HG03039 (cell line): ENCODE results near the gene NEK4.

ENCODE experiments used
- ATAC-seq: cut with Tn5 transposase; IDR thresholded peaks from one replicate; pipeline ENCODE4 v1.9.1; 2021; ENCODE audit warnings: mild to moderate bottlenecking, moderate library complexity; ENCODE audit not compliant: unreplicated experiment

Gene NEK4

GRCh38 chr3:52705438-52705687 lies 65.4 kb downstream of the NEK4 start:
- no peak for ATAC-seq

DNA sequence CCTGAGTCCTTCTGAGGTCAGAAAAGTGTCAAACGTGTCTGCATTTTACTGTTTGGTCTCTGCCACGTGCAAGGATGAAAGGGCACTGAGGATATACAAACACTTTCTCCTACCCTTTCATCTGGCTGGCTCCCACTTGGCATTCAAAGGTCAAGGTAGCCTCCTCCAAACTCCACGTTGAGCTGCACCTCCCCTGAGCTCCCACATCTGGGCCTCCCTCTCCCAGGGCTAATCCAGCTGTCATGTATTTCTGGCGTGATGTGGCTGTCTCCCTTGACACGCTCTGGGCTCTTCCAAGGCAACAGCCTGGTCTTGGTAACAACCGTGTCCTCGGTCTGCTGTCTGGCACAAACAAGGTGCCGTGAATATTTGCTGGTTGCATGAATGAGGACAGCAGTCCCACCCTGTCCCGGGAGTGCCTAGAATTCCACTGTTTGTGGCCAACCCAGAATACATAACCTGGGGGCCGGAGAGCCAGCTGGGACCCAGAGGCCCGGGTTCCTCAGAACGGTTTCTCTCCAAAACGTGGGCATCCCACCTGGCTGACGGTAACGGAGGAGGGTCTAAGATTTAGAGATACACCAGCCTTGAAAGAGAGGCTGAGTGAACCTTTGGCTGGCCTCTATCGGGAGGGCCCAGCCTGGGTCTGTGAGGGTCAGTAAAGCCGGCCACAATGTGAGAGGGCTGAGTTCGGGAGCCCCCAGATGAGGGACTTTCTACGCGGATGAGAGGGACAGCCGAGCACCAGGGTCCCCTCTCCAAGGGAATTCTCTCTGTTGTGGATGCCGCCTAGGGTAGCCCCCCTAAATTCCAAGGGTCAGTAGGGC lies 65.9 kb downstream of the NEK4 start:
- no peak for ATAC-seq

DNA sequence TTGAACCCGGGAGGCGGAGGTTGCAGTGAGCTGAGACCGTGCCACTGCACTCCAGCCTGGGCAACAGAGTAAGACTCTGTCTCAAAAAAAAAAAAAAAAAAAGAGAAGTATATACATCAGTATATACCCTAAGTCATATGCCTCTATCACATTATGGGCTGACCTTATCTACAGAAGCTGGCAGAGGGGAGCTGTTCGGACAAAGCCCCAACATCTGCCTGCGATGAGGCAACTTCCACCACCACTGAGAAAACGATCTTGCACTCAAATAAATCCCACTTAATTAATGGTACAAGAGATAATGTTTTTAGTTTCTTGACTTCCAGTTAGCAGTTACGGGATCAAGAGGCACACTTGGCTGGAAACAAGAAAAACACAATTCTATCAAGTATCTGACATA lies 67.4 kb downstream of the NEK4 start:
- no peak for ATAC-seq

GRCh38 chr3:52697632-52697965 lies 73.1 kb downstream of the NEK4 start:
- no peak for ATAC-seq

- no peak for ATAC-seq
Observed at GRCh38 chr3:52696830-52697631, 73.7 kb downstream of the NEK4 start.

- ATAC-seq = no peak
Observed at GRCh38 chr3:52695798-52696671, 74.7 kb downstream of the NEK4 start.

DNA sequence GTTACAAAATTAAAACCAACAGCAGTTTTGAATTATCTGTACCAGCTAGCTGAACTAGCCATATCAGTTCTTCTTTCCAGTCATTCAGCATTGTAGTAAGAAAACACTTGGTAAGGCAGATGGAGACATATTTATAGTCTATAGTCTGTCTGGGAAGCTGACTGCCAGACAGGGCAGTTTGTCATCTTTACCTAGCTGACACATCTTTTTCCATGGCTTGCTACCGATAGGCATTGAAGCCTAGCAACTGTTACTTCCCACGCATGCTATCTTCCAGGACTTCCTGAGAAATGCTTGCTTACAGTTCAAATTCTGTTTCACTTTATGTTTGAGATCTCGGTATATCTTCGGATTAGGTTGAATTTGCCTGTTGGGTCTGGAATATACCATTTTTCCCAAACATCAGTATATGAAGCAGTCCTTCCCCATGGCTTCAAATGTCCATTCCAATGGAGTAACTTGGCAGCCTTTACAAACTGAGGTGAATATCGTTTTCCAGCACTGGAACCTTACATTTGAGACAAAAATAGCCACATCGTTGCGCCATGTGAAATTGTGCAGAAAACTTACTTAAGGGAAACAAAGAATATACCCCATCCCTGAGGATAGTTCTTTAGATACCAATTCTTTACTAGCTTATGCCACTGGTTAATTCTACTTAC lies 76.1 kb downstream of the NEK4 start:
- ATAC-seq = no peak

GRCh38 chr3:52693071-52693470 lies 77.7 kb downstream of the NEK4 start:
- no peak for ATAC-seq

DNA sequence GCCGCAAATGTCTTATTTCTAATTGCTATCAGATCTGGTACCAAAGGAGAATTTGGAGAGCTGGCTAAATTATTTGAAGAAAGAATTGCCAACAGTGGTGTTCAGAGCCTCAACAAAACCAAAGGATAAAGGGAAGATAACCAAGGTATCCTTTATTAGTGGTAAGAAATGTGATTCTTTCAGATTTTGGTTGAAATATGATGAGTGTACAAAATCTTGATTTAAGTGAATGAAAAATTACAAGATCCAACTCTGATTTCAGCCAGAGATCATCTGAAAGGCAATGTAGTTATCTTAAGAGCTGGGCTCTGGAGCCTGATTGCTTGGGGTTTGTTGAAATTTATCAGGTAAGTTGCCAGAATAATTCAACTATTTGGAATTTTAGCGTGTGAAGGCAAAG lies 80.2 kb downstream of the NEK4 start:
- ATAC-seq = no peak

DNA sequence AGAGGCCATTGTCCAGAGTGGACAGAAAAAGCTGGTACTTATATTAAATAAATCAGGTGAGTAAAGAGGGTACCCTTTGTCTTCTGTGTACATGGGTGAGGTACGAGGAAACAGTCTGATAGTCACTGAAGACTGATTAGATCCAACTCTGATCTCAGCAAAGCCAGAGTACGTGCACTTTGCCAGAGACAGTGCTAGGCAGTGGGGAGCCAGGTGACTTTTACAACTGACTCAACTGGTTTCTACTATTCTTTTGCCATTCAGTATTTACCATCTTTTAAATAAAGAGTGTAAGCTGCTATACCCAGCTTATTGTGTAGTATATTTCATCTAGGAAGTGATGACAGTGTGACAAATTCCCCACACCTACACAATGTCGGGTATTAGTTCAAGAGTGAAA lies 81.6 kb downstream of the NEK4 start:
- ATAC-seq = no peak

DNA sequence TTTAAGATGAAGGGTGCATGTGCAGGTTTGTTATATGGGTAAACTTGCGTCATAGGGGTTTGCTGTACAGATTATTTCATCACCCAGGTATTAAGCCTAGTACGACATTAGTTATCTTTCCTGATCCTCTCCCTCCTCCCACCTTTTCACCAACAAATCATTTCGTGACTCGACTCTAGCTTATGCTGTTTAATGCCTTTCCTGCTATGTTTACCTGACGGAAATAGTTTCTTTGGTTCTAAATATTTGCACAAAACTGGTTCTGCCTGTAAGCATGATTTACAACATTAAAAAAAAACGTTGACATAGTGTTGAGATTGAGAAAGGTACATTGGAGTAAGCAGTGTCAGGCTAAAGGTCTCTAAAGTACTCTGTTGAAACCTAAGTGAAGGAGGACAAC lies 82.5 kb downstream of the NEK4 start:
- no peak for ATAC-seq

DNA sequence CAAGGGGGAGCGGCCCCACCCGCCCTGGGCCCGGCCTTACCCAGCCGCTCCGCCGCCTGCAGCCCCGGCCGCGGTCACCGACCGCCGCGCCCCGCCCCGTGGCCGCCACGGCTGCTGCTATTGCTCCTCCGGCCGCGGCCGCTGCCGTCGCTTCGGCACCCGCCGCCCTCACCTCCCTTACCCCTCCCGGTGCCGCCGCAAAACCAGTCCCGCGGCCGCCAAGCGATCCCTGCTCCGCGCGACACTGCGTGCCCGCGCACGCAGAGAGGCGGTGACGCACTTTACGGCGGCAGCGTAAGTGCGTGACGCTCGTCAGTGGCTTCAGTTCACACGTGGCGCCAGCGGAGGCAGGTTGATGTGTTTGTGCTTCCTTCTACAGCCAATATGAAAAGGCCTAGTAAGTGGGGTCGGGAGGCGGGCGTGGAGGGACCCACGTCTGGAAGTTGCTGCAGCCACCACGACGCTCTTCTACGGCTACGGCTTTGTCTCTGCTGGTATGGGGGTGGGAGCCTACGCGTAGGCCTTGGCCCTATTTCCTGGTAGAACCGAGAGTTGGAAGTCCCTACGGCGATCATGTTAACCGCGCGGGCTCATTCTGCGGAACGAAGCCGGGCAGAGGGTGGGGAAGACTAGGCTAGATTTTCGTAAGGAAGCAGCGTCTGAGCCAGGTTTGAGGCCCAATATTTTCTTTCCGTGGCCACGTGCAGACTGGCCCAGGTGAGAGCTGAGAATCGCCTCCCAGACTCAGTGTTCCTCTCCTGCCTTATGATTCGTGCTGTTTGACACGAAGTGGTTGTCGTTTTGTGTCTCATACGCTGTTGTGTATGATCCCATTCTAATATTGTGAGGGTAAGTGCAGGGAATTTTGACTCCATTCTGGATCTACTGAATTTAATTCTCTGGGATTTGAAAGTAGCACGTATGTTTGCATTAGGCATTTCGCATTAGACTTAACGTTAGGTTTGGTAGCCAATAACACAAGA lies 84.7 kb downstream of the NEK4 start, which contains the start of the genes GNL3 and PBRM1:
GNL3 (plus strand) TSS at position 324 of the 983 bp plus-strand sequence; CDS start at position 385, 61 bp downstream.
PBRM1 (minus strand) TSS at position 205 of the 983 bp plus-strand sequence.
- ATAC-seq = peak; percentile 63

DNA sequence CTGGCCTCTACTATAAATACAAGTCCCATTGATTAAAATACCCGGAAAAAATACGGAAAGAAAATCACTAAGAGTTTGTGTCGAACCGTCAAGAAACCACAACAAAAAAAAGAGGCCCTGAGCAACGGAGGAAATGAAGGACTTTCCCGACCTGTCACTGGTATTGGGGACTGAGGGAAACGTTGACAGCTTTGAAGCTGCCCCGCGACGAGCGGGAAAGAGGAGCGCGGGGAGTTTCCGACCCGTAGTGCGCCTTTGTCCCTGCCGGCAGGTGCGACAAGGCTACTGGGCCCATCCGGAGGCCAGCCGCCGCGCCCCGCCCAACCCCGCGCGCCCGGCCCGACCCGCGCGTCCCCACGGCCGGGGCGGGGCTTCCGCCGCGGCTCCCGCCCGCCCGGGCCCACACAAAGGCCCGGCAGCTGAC lies 85.4 kb downstream of the NEK4 start:
- ATAC-seq = peak; percentile 69

DNA sequence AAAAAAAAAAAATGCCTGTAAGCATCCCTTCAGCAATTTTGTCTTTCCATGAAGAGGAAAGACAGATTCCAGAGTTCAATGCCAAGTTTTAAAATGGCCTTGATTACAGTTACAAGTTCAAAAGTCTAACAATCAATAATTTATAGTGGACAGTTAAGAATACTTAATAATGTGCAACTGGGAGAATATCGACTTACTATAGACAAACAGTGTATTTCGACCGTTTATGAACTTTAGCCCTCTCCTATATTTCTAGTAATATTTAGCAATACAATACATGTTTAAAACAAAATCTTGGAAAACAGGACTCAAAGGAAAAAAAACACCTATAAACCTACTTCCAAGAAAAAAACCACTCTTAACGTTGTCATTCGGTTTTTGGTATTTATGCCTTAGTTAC lies 86.6 kb downstream of the NEK4 start:
- no peak for ATAC-seq

DNA sequence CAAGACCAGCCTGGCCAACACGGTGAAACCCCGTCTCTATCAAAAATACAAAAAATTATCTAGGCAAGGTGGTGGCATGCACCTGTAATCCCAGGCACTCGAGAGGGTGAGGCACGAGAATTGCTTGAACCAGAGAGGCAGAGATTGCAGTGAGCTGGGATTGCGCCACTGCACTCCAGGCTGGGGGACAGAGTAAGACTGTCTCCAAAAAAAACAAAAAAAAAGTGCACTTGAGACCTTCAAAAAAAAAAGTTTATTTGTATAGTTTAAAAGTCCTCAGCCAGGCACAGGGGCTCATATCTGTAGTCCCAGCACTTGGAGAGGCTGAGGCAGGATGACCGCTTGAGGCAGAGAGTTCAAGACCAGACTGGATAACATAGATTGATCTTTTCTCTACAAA lies 87.1 kb downstream of the NEK4 start:
- no peak for ATAC-seq

DNA sequence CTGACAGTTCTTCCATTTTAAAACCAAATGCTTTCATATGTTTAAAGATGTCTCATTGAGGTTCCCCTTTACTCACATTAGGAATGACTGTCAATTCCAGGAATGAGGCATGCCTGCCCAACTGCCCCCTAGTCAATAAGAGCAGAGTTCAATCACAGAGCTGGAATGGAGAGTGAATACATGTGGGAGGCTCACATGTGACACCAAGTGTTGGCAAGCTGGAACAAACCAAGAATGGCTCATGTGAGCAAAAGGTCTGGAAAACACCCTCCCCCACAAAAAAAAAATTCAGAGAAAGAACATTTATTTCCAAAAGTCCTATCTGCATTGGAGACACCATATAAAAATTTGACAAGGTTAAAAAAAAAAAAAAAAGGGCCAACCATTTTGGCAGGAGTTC lies 88.7 kb downstream of the NEK4 start:
- no peak for ATAC-seq

- ATAC-seq = no peak
Observed at GRCh38 chr3:52681596-52681995, 89.1 kb downstream of the NEK4 start.

DNA sequence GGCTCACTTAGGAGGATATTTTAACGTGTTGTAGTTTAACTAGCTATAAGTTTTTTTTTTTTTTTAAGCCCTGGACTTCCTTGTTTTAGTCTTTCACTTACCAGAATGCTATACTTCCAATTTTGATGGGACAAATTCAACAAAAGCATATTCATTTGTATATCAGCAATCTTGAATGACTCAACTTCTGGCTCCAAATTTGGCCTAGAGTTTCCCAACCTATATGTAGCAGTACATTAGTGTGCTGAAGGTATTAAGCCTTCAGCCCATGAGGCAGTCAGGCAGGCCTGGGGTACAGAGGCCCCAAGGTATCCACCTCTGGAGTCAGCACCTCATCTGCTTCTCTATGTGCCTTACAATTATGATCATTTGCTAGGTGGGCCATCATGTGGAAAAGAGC lies 90.9 kb downstream of the NEK4 start:
- no peak for ATAC-seq

GRCh38 chr3:52679199-52679538 lies 91.6 kb downstream of the NEK4 start:
- no peak for ATAC-seq
